Stomach (tissue), 9 donors: Measurements from ENCODE around the gene CBX8. TPM values are rescaled to one million over a fixed set of nuclear protein-coding genes. Genes with fewer than 3 reads are reported as not detected.
"Not testable (repeated sequence)": the region's sequence is repeated elsewhere in the genome, so short reads cannot be mapped to it uniquely, and the experiment has no call there.

Experiments used
- DNase-seq, 2 donors: peaks; one replicate each; pipeline versions ENCODE4 v3.0.0 to v3.0.0-alpha.2; 2013 to 2019
- H3K27ac ChIP-seq, 5 donors: fragments of 200-600 bp in 4 of 5; sonication (generic) in 4 of 5; one replicate each; pipeline ENCODE4 v1.5.1; 2013 to 2019; ENCODE audit warnings: mild to moderate bottlenecking in 1 of 5, moderate library complexity in 1 of 5
- H3K27me3 ChIP-seq, 3 donors: fragments of 200-600 bp; sonication (generic); one replicate each; pipeline ENCODE4 v1.5.1; 2017 to 2019; ENCODE audit warnings: mixed run types in 1 of 3
- H3K36me3 ChIP-seq, 4 donors: fragments of 200-600 bp; sonication (generic); 1 replicate in 3 of 4; 2 replicates in 1 of 4; pipeline ENCODE4 v1.5.1; 2016 to 2019
- H3K4me1 ChIP-seq, 4 donors: fragments of 200-600 bp; sonication (generic); one replicate each; pipeline ENCODE4 v1.5.1; 2016 to 2019
- H3K4me3 ChIP-seq, 4 donors: fragments of 200-600 bp; sonication (generic) in 3 of 4; one replicate each; pipeline ENCODE4 v1.5.1; 2016 to 2019; ENCODE audit warnings: mild to moderate bottlenecking in 1 of 4
- H3K9me3 ChIP-seq, 4 donors: fragments of 200-600 bp; sonication (generic); one replicate each; pipeline ENCODE4 v1.5.1; 2016 to 2019
- EP300 ChIP-seq: sonication (generic); formaldehyde crosslinking; IDR thresholded peaks from one replicate; pipeline ENCODE4 v1.6.1; 2017; ENCODE audit warnings: antibody characterized with exemption
- POLR2A ChIP-seq, 4 donors: fragments of 450-650 bp; IDR thresholded peaks; one replicate each; pipeline ENCODE4 v1.6.1; 2016; ENCODE audit warnings: antibody characterized with exemption in 4 of 4, control low read depth in 2 of 4, mild to moderate bottlenecking in 1 of 4, moderate library complexity in 1 of 4
- POLR2AphosphoS5 ChIP-seq, 3 donors: sonication (generic); formaldehyde crosslinking; IDR thresholded peaks; one replicate each; pipeline ENCODE4 v1.6.1; 2016; ENCODE audit warnings: antibody characterized with exemption in 3 of 3
- WGBS, 5 donors: extraction: QIAGEN DNeasy Blood & Tissue Kit in 3 of 5; methylation state at CpG; one replicate each; pipeline versions ENCODE4 v1.1.5 to v1.1.7; 2013 to 2018; 5-methylcytosine and 5-hydroxymethylcytosine counted together
- intact Hi-C: fragments of 100-400 bp; cut with DNase I; formaldehyde crosslinking; loops from one replicate; pipeline ENCODE4 v1.15.1; 2023; ENCODE audit warnings: low total_unique reads
- polyA plus RNA-seq, 3 donors: library from polyadenylated mRNA; stranded (reverse); fragments of 200-250 nt; gene quantifications; one replicate each; pipeline ENCODE4 v1.2.3, GENCODE V29; 2013
- total RNA-seq, 5 donors: library from RNA; depleted of rRNA; stranded (reverse); fragments of >200 nt; gene quantifications; one replicate each; pipeline versions ENCODE4 v1.1.0 to v1.2.3, GENCODE V29; 2014 to 2016
- TF ChIP-seq, protein P1 (sequence below), 7 experiments: fragments of 450-650 bp in 4 of 7; fragments of 200-600 bp in 3 of 7; sonication (generic) in 3 of 7; IDR thresholded peaks; one replicate each; pipeline ENCODE4 v1.5.1; 2016 to 2019; ENCODE audit warnings: antibody characterized with exemption in 7 of 7, control low read depth in 2 of 7, mild to moderate bottlenecking in 1 of 7
- donor health status: healthy with polysubstance abuse.
- donor health status: Bipolar disorder and iron deficiency.
- donor health status: healthy.

CBX8 gene
- total and polyA plus RNA-seq, 8 donors, result 0.76 to 140 (median 3.1) TPM; not detected in 2

DNA sequence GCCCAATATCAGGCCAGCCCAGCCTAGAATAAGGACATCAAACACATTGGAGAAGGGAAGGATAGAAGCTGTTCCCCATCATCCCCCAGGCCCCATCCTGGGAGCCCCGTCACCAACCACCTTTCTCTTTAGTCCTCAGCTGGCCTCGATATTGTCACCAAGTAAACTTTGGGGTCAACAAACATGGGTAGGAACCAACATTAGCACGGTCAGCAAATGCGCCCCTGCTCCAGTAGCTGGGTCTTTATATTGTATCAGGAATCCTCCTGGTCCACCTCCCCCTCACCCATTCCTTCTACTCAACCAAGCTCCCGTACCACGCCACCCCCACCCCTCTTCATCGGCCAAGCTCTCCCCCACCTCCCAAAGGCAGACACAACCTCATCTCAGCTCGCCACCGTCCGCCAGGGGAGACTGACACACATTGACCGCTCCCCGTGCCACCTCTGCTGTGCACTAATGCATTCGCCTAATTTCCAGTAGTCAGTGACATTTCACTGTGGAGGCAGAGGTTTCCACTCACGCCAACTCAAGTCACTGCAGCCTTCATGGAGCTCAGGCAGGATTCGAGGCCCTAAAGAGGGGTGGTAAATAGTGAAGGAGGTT lies 39.6 kb downstream of the CBX8 start:
- peaks cover under 1 to 71% (median 7%) of the 10 kb centered on the region in 3 donors for H3K27me3 ChIP-seq
- H3K36me3 ChIP-seq, result no peaks in the 10 kb centered on the region
- H3K4me3 ChIP-seq, result no peak overlapping the region
- no peaks in the 10 kb centered on the region for H3K4me1 ChIP-seq
- no peak for DNase-seq
- 91 to 96% (median 93%) methylated on average over 15 of the region's 15 CpGs for WGBS, 5 donors
- intact Hi-C loops, result no loop called here
- H3K27ac ChIP-seq, result no peak overlapping the region
- no peaks in the 10 kb centered on the region for H3K9me3 ChIP-seq
- TF ChIP-seq, protein P1, sequence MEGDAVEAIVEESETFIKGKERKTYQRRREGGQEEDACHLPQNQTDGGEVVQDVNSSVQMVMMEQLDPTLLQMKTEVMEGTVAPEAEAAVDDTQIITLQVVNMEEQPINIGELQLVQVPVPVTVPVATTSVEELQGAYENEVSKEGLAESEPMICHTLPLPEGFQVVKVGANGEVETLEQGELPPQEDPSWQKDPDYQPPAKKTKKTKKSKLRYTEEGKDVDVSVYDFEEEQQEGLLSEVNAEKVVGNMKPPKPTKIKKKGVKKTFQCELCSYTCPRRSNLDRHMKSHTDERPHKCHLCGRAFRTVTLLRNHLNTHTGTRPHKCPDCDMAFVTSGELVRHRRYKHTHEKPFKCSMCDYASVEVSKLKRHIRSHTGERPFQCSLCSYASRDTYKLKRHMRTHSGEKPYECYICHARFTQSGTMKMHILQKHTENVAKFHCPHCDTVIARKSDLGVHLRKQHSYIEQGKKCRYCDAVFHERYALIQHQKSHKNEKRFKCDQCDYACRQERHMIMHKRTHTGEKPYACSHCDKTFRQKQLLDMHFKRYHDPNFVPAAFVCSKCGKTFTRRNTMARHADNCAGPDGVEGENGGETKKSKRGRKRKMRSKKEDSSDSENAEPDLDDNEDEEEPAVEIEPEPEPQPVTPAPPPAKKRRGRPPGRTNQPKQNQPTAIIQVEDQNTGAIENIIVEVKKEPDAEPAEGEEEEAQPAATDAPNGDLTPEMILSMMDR (IDR thresholded peaks at IDR 0.05), result no peak
- no peak for TF ChIP-seq POLR2AphosphoS5 (IDR thresholded peaks at IDR 0.05)
- TF ChIP-seq POLR2A (IDR thresholded peaks at IDR 0.05), result no peak
- no peak for TF ChIP-seq EP300

DNA sequence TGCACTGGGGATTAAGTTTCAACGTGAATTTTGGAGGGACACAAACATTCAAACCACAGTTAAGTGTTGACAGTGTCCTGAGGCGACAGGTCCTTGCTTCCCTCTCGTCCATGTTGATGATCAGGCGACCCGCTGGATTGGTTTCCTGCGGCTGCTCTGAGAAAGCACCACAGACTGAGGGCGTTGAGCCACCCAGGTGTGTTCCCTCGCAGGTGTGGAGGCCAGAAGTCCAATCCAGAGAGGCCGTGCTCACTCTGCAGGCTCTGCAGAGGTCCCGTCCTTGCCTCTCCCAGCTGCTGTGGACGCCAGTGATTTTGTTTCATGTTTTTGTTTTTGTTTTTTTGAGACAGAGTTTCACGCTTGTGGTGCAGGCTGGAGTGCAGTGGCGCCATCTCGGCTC lies 41.3 kb downstream of the CBX8 start:
- peaks cover 2 to 81% (median 22%) of the 10 kb centered on the region in 3 donors for H3K27me3 ChIP-seq
- intact Hi-C loops, result no loop called here
- no peaks in the 10 kb centered on the region for H3K4me1 ChIP-seq
- 84 to 88% (median 86%) methylated on average over 14 of the region's 14 CpGs for WGBS, 5 donors
- no peak for DNase-seq
- TF ChIP-seq EP300 (no peak), POLR2A (IDR thresholded peaks at IDR 0.05) (no peak), POLR2AphosphoS5 (IDR thresholded peaks at IDR 0.05) (no peak)
- TF ChIP-seq, protein P1 (IDR thresholded peaks at IDR 0.05), result no peak
- H3K27ac ChIP-seq, result no peak overlapping the region
- H3K4me3 ChIP-seq, result no peak overlapping the region
- no peaks in the 10 kb centered on the region for H3K9me3 ChIP-seq
- H3K36me3 ChIP-seq, result no peaks in the 10 kb centered on the region

DNA sequence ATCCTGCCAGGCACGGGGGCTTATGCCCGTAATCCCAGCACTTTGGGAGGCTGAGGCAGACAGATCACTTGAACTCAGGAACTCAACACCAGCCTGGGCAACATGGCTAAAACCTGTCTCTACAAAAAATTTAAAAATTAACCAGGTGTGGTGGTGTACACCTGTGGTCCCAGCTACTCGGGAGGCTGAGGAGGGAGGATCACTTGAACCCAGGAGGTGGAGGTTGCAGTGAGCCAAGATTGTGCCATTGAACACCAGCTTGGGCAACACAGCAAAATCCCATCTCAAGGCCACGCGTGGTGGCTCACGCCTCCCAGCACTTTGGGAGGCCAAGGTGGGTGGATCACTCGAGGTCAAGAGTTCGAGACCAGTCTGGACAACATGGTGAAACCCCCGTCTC lies 42.0 kb downstream of the CBX8 start:
- H3K27ac ChIP-seq, H3K9me3 ChIP-seq, H3K4me1 ChIP-seq, H3K36me3 ChIP-seq, intact Hi-C loops, DNase-seq, H3K4me3 ChIP-seq: not testable (repeated sequence)
- peaks cover 2 to 85% (median 29%) of the 10 kb centered on the region in 3 donors for H3K27me3 ChIP-seq
- 88 to 93% (median 91%) methylated on average over 9 of the region's 9 CpGs for WGBS, 5 donors

DNA sequence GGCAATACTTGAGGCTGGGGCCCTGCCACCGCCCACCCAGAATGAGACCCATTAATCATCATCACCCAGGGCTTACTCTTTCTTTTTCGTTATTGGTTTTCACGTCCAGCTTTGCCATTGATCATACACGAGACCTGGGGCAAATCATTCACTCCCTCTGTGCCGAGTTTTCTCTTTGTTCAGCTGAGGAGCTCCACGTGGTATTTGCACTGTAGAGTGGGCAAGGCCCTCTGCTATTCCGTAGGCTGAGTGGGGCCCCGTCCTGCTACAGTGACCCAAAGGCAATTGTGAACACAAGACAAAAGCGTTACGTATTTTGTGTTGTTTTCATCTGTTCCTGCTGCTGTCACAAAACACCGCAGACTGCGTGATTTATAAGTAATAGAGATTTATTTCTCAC lies 42.5 kb downstream of the CBX8 start:
- intact Hi-C loops, result no loop called here
- DNase-seq, result no peak
- Histone ChIP-seq H3K27me3 (peaks cover 2 to 89% (median 35%) of the 10 kb centered on the region in 3 donors), H3K4me1 (no peaks in the 10 kb centered on the region), H3K36me3 (no peaks in the 10 kb centered on the region), H3K27ac (no peak overlapping the region), H3K9me3 (no peaks in the 10 kb centered on the region), H3K4me3 (no peak overlapping the region)
- 40 to 60% (median 48%) methylated on average over 12 of the region's 12 CpGs for WGBS, 5 donors
- TF ChIP-seq POLR2AphosphoS5 (IDR thresholded peaks at IDR 0.05) (no peak), EP300 (no peak), POLR2A (IDR thresholded peaks at IDR 0.05) (no peak)
- TF ChIP-seq, protein P1 (IDR thresholded peaks at IDR 0.05), result no peak

DNA sequence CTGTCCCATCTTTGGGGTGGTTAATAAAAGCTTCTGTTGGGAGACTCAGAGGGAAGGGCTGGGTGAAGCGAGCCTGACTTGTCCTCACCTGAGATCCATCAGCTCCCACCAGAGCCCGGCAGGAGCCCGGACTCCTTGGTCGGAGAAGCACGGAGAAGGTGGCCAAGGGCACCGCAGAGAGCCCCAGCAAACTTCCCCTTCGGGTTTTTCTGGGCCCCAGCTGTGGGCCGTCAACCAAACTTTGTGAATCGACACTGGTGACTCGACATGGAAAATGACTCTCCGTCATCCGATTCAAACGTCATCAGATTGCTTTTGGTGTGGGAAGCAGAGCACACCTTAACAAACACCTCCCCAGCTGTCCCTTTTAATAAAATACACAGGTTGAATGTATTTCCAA lies 44.7 kb downstream of the CBX8 start:
- DNase-seq, result no peak
- no peaks in the 10 kb centered on the region for H3K36me3 ChIP-seq
- peaks cover 16 to 100% (median 56%) of the 10 kb centered on the region in 3 donors for H3K27me3 ChIP-seq
- TF ChIP-seq POLR2A (IDR thresholded peaks at IDR 0.05) (no peak), EP300 (no peak), POLR2AphosphoS5 (IDR thresholded peaks at IDR 0.05) (no peak)
- TF ChIP-seq, protein P1 (IDR thresholded peaks at IDR 0.05), result no peak
- H3K4me3 ChIP-seq, result no peak overlapping the region
- H3K9me3 ChIP-seq, result no peaks in the 10 kb centered on the region
- intact Hi-C loops, result no loop called here
- WGBS, 5 donors, result 66 to 70% (median 69%) methylated on average over 13 of the region's 13 CpGs
- H3K27ac ChIP-seq, result no peak overlapping the region
- H3K4me1 ChIP-seq, result peaks cover 0 to 14% (median 11%) of the 10 kb centered on the region in 4 donors
